Colonic mucosa (tissue), 4 donors: Measurements from ENCODE around the gene DOCK8. TPM values are rescaled to one million over a fixed set of nuclear protein-coding genes. Genes with fewer than 3 reads are reported as not detected.

Source experiments
- DNase-seq: peaks from one replicate; pipeline ENCODE4 v3.0.0-alpha.2; 2020
- H3K27ac ChIP-seq: fragments of 200-600 bp; one replicate; pipeline ENCODE4 v1.8.0; 2021
- H3K27me3 ChIP-seq: fragments of 200-600 bp; one replicate; pipeline ENCODE4 v1.8.0; 2021
- H3K36me3 ChIP-seq: fragments of 200-600 bp; one replicate; pipeline ENCODE4 v1.8.0; 2021
- H3K4me1 ChIP-seq: fragments of 200-600 bp; one replicate; pipeline ENCODE4 v1.8.0; 2021; ENCODE audit warnings: mild to moderate bottlenecking
- H3K4me3 ChIP-seq: fragments of 200-600 bp; one replicate; pipeline ENCODE4 v1.8.0; 2021
- H3K9ac ChIP-seq, 2 donors: one replicate each; pipeline ENCODE4 v1.7.0; 2013; ENCODE audit warnings: control low read depth in 2 of 2, low read depth in 2 of 2, low read length in 2 of 2
- H3K9me3 ChIP-seq: fragments of 200-600 bp; one replicate; pipeline ENCODE4 v1.8.0; 2021
- intact Hi-C: fragments of 100-400 bp; cut with DNase I; formaldehyde crosslinking; loops from one replicate; pipeline ENCODE4 v1.14.1; 2022
- total RNA-seq, 2 donors: library from RNA; stranded (reverse); fragmentation: NEBNext Ultra II Directional in 1 of 2; extraction: Animal tissue kit (Norgen Biotek cat#: 25700) in 1 of 2; gene quantifications; one replicate each; pipeline ENCODE4 v1.2.1, GENCODE V29; 2021
- TF ChIP-seq, protein P1 (sequence below): fragments of 200-600 bp; IDR thresholded peaks from one replicate; pipeline ENCODE4 v1.8.0; 2022; ENCODE audit warnings: antibody characterized with exemption, mild to moderate bottlenecking
- donor health status: healthy.
- donor health status: DM: no; HTN: no; CAD: no.
- donor health status: DM: no; HTN: no; CAD: no.

The DOCK8 gene
- total RNA-seq, 2 donors from 2014 or later: 5.8 to 7.1 TPM

DNA sequence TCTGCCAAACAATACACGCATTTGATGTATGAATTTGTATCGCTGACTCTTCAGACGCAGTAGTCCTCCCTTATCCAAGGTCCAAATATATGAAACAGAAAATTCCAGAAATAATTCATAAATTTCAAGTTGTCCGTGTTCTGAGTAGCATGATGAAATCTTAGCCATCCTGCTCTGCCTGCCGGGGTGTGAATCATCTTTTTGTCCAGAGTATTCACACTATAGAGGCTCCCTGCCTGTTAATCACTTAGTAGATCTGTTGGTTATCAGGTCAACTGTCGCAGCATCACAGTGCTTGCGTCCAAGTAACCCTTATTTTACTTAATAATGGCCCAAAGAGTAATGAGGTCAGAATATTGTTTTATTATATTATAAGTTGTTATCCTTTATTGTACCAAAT, 268.1 kb downstream of the DOCK8 start:
- intact Hi-C loops: no loop called here

GRCh38 chr9:486156-486555, 271.5 kb downstream of the DOCK8 start:
- TF ChIP-seq, protein P1, sequence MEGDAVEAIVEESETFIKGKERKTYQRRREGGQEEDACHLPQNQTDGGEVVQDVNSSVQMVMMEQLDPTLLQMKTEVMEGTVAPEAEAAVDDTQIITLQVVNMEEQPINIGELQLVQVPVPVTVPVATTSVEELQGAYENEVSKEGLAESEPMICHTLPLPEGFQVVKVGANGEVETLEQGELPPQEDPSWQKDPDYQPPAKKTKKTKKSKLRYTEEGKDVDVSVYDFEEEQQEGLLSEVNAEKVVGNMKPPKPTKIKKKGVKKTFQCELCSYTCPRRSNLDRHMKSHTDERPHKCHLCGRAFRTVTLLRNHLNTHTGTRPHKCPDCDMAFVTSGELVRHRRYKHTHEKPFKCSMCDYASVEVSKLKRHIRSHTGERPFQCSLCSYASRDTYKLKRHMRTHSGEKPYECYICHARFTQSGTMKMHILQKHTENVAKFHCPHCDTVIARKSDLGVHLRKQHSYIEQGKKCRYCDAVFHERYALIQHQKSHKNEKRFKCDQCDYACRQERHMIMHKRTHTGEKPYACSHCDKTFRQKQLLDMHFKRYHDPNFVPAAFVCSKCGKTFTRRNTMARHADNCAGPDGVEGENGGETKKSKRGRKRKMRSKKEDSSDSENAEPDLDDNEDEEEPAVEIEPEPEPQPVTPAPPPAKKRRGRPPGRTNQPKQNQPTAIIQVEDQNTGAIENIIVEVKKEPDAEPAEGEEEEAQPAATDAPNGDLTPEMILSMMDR: no peak
- H3K9ac ChIP-seq: no peak overlapping the region
- H3K4me3 ChIP-seq: no peak overlapping the region
- no peaks in the 10 kb centered on the region for H3K36me3 ChIP-seq
- no peaks in the 10 kb centered on the region for H3K9me3 ChIP-seq
- H3K27ac ChIP-seq: no peak overlapping the region
- intact Hi-C loops: no loop called here
- no peaks in the 10 kb centered on the region for H3K27me3 ChIP-seq
- DNase-seq: no peak
- H3K4me1 ChIP-seq: peaks cover 5% of the 10 kb centered on the region

More for the DNA sequence above, 268.1 kb downstream of the DOCK8 start:
- no peaks in the 10 kb centered on the region for H3K4me1 ChIP-seq
- no peaks in the 10 kb centered on the region for H3K9me3 ChIP-seq
- no peak overlapping the region for H3K4me3 ChIP-seq
- no peak for DNase-seq
- no peak overlapping the region for H3K9ac ChIP-seq
- no peak overlapping the region for H3K27ac ChIP-seq
- H3K27me3 ChIP-seq: no peaks in the 10 kb centered on the region
- no peaks in the 10 kb centered on the region for H3K36me3 ChIP-seq
- TF ChIP-seq, protein P1: no peak

DNA sequence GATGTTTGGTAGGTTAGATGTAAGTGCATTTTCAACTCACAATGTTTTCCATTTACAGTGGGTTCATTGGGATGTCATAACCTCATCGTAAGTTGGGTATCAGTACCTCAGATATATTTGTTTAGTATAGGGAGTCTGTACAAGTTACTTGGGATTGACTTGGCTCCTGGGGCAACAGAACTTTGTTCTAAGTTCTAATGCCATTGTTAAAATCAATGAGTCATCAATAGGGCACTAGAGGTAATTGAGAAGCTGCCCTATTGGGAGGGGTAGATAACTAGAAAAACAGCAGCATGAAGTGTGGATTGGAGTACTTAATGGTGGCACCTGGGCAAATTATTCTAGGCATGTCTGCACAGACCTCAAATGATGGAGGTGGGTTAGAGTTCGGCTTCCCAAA, 272.8 kb downstream of the DOCK8 start:
- DNase-seq: no peak
- Histone ChIP-seq H3K27ac (no peak overlapping the region), H3K9me3 (no peaks in the 10 kb centered on the region), H3K9ac (no peak overlapping the region), H3K4me3 (no peak overlapping the region), H3K4me1 (peaks cover 5% of the 10 kb centered on the region), H3K36me3 (no peaks in the 10 kb centered on the region), H3K27me3 (no peaks in the 10 kb centered on the region)
- intact Hi-C loops: no loop called here
- TF ChIP-seq, protein P1: no peak

DNA sequence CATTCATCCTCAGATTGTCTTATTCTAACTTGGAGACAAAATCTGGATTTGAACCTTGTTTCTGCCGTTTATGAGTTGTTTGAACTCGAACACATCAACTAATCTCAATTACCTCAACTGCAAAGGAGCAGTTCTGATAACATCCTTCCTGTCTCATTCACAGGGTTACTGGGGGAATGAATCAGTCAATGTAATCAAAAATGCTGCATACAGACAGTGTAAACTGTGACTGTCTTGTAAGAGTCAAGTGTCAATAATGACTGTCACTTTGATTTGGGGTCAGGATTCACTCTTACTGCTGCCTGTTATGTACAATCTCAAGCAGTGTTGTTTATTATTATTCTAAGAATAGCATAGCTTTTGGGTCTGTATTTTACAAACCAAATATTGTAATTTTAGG, 273.8 kb downstream of the DOCK8 start:
- Histone ChIP-seq H3K27ac (no peak overlapping the region), H3K27me3 (no peaks in the 10 kb centered on the region), H3K4me3 (no peak overlapping the region), H3K4me1 (peaks cover 5% of the 10 kb centered on the region), H3K36me3 (no peaks in the 10 kb centered on the region), H3K9me3 (no peaks in the 10 kb centered on the region), H3K9ac (no peak overlapping the region)
- intact Hi-C loops: no loop called here
- TF ChIP-seq, protein P1: no peak
- no peak for DNase-seq

- Histone ChIP-seq H3K4me1 (peaks cover 5% of the 10 kb centered on the region), H3K9ac (no peak overlapping the region), H3K36me3 (no peaks in the 10 kb centered on the region), H3K9me3 (no peaks in the 10 kb centered on the region), H3K27ac (no peak overlapping the region), H3K4me3 (no peak overlapping the region), H3K27me3 (no peaks in the 10 kb centered on the region)
- intact Hi-C loops: no loop called here
- TF ChIP-seq, protein P1: no peak
- DNase-seq: no peak
Observed at GRCh38 chr9:489198-490197, 274.8 kb downstream of the DOCK8 start.
